Loucy (cell line): ENCODE measurements around the gene FGF14.

Source experiments
- H2AFZ ChIP-seq: fragments of 200-600 bp; sonication (generic); 2 replicates; pipeline ENCODE4 v1.6.0; 2016; ENCODE audit warnings: antibody characterized with exemption, mild to moderate bottlenecking, low read length, moderate library complexity
- H3F3A ChIP-seq: fragments of 200-600 bp; 2 replicates; pipeline ENCODE4 v1.6.0; 2016; ENCODE audit warnings: antibody characterized with exemption, low read depth, mild to moderate bottlenecking
- H3K27me3 ChIP-seq: fragments of 200-600 bp; sonication (generic); 2 replicates; pipeline ENCODE4 v1.6.1; 2014; ENCODE audit warnings: low read length, mild to moderate bottlenecking; ENCODE audit not compliant: insufficient read depth, poor library complexity, severe bottlenecking
- H3K36me3 ChIP-seq: fragments of 200-600 bp; sonication (generic); 2 replicates; pipeline ENCODE4 v1.6.1; 2016; ENCODE audit warnings: low read length; ENCODE audit not compliant: insufficient read depth
- H3K4me1 ChIP-seq: fragments of 200-600 bp; sonication (generic); 2 replicates; pipeline ENCODE4 v1.5.1; 2014; ENCODE audit warnings: low read length, mild to moderate bottlenecking; ENCODE audit not compliant: insufficient read depth, poor library complexity, severe bottlenecking
- H3K4me2 ChIP-seq: fragments of 200-600 bp; sonication (generic); 2 replicates; pipeline ENCODE4 v1.6.0; 2014; ENCODE audit warnings: antibody characterized with exemption, low read length, low read depth, mild to moderate bottlenecking; ENCODE audit not compliant: poor library complexity, severe bottlenecking
- H3K4me3 ChIP-seq: fragments of 200-600 bp; sonication (generic); 2 replicates; pipeline ENCODE4 v1.5.1; 2014; ENCODE audit warnings: low read length, mild to moderate bottlenecking, mixed read lengths; ENCODE audit not compliant: poor library complexity, severe bottlenecking
- H3K79me2 ChIP-seq: fragments of 200-600 bp; sonication (generic); 2 replicates; pipeline ENCODE4 v1.6.1; 2014; ENCODE audit warnings: low read length; ENCODE audit not compliant: insufficient read depth
- H3K9ac ChIP-seq: fragments of 200-600 bp; sonication (generic); 2 replicates; pipeline ENCODE4 v1.6.0; 2014; ENCODE audit warnings: mild to moderate bottlenecking, low read depth, low read length, moderate library complexity; ENCODE audit not compliant: poor library complexity, severe bottlenecking
- H3K9me2 ChIP-seq: fragments of 200-600 bp; sonication (generic); replicated peaks from 2 replicates; pipeline ENCODE4 v1.6.1; 2016; ENCODE audit warnings: low read depth, low read length, mixed read lengths
- H3K9me3 ChIP-seq: fragments of 200-600 bp; sonication (generic); 2 replicates; pipeline ENCODE4 v1.6.1; 2014; ENCODE audit warnings: mild to moderate bottlenecking, antibody characterized with exemption, low read length, low read depth; ENCODE audit not compliant: insufficient read depth
- H4K20me1 ChIP-seq: fragments of 200-600 bp; sonication (generic); 2 replicates; pipeline ENCODE4 v1.6.0; 2014; ENCODE audit warnings: antibody characterized with exemption, low read length, mild to moderate bottlenecking; ENCODE audit not compliant: insufficient read depth, poor library complexity, severe bottlenecking
- EZH2phosphoT487 ChIP-seq: fragments of 200-600 bp; IDR thresholded peaks from 2 replicates; pipeline ENCODE4 v1.6.1; 2018; ENCODE audit warnings: antibody characterized with exemption, mild to moderate bottlenecking, moderate library complexity, borderline replicate concordance
- TF ChIP-seq, protein P1 (sequence below): fragments of 200-600 bp; sonication (generic); conservative IDR thresholded peaks from 2 replicates; pipeline ENCODE4 v1.5.1; 2014; ENCODE audit warnings: mild to moderate bottlenecking, antibody characterized with exemption, low read length

Gene FGF14

DNA sequence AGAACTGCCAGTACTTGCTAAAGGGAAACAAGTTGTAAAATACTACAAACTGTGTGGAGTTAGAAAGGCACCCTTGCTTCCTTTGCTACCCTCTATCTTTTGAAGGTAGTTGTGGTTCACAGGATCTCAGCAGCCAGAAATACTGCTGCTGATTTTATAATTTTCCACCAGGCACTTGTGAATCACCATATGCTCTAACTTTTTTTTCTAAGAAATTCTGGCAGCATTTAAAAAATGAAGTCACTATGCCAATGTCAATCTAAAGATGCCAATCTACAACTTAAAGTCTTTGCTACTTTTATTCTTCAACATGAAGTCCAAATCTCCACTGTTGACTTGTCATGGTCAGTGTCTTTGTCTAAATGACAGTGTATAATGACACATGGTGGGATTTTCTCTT is 621.6 kb downstream of the FGF14 start:
- no peak overlapping the region for H3K4me3 ChIP-seq
- H3K36me3 ChIP-seq: no peaks in the 10 kb centered on the region
- H3K27me3 ChIP-seq: no peaks in the 10 kb centered on the region
- H3K9me2 ChIP-seq: no peaks in the 10 kb centered on the region
- no peak overlapping the region for H2AFZ ChIP-seq
- no peaks in the 10 kb centered on the region for H4K20me1 ChIP-seq
- TF ChIP-seq, protein P1, sequence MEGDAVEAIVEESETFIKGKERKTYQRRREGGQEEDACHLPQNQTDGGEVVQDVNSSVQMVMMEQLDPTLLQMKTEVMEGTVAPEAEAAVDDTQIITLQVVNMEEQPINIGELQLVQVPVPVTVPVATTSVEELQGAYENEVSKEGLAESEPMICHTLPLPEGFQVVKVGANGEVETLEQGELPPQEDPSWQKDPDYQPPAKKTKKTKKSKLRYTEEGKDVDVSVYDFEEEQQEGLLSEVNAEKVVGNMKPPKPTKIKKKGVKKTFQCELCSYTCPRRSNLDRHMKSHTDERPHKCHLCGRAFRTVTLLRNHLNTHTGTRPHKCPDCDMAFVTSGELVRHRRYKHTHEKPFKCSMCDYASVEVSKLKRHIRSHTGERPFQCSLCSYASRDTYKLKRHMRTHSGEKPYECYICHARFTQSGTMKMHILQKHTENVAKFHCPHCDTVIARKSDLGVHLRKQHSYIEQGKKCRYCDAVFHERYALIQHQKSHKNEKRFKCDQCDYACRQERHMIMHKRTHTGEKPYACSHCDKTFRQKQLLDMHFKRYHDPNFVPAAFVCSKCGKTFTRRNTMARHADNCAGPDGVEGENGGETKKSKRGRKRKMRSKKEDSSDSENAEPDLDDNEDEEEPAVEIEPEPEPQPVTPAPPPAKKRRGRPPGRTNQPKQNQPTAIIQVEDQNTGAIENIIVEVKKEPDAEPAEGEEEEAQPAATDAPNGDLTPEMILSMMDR: no peak
- no peak for TF ChIP-seq EZH2phosphoT487
- H3K9ac ChIP-seq: no peak overlapping the region
- H3K4me2 ChIP-seq: no peak overlapping the region
- no peaks in the 10 kb centered on the region for H3K9me3 ChIP-seq
- H3K79me2 ChIP-seq: no peaks in the 10 kb centered on the region
- no peaks in the 10 kb centered on the region for H3F3A ChIP-seq
- H3K4me1 ChIP-seq: no peaks in the 10 kb centered on the region

DNA sequence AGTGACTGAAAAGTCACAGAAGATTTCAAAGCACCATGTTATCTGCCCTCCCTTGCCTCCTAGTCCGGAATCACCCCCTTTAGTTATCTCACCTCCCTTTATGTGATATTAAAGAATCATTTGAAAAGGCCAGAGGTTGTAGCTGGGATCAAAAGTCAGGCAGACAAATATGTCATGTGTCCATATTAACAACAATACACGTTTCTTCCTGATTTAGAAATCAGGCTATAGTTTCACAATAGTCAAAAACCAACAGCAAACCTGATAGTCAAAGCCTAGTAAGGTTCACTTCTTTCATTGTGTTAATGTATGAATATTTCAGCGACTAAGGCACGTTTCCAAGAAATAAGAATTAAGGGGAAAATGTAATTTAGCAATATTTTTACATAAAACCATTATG is 622.7 kb downstream of the FGF14 start:
- Histone ChIP-seq H3K79me2 (no peaks in the 10 kb centered on the region), H3K4me1 (no peaks in the 10 kb centered on the region), H3K27me3 (no peaks in the 10 kb centered on the region), H3K9me3 (no peaks in the 10 kb centered on the region), H3K4me2 (no peak overlapping the region), H3K36me3 (no peaks in the 10 kb centered on the region), H3K4me3 (no peak overlapping the region), H2AFZ (no peak overlapping the region), H4K20me1 (no peaks in the 10 kb centered on the region), H3F3A (no peaks in the 10 kb centered on the region), H3K9ac (no peak overlapping the region), H3K9me2 (no peaks in the 10 kb centered on the region)
- TF ChIP-seq, protein P1: no peak
- TF ChIP-seq EZH2phosphoT487: no peak

- H3K9me2 ChIP-seq: no peaks in the 10 kb centered on the region
- TF ChIP-seq, protein P1: no peak
- TF ChIP-seq EZH2phosphoT487: no peak
These were observed 626.6 kb downstream of the FGF14 start for GRCh38 chr13:101775267-101775666.

More at GRCh38 chr13:101775267-101775666, 626.6 kb downstream of the FGF14 start:
- Histone ChIP-seq H3F3A (no peaks in the 10 kb centered on the region), H3K9me3 (no peaks in the 10 kb centered on the region), H3K4me3 (no peak overlapping the region), H3K4me2 (no peak overlapping the region), H3K9ac (no peak overlapping the region), H3K36me3 (no peaks in the 10 kb centered on the region), H2AFZ (no peak overlapping the region), H4K20me1 (no peaks in the 10 kb centered on the region), H3K4me1 (no peaks in the 10 kb centered on the region), H3K79me2 (no peaks in the 10 kb centered on the region), H3K27me3 (no peaks in the 10 kb centered on the region)
